ENCODE measurements around the gene DGKG.

Gene DGKG

GRCh38 chr3:186367631-186368030, 5.6 kb upstream of the DGKG start:
- H3K4me3 ChIP-seq (ENCODE audit: low read length in 2 of 2), result no peak overlapping the region
- no peaks in the 10 kb centered on the region for H3K9me3 ChIP-seq (ENCODE audit: control insufficient read depth in 2 of 2, low read length in 2 of 2)
- no peak overlapping the region for H3K27ac ChIP-seq (ENCODE audit: low read depth in 2 of 2, low read length in 2 of 2)
- H3K9ac ChIP-seq (ENCODE audit: low read depth in 1 of 2, low read length in 2 of 2), result no peak overlapping the region
- H3K36me3 ChIP-seq (ENCODE audit: control insufficient read depth in 2 of 2, insufficient read depth in 2 of 2, low read length in 2 of 2), result no peaks in the 10 kb centered on the region
- peaks cover 12 to 29% of the 10 kb centered on the region in 2 donors for H3K27me3 ChIP-seq (ENCODE audit: control insufficient read depth in 2 of 2, insufficient read depth in 2 of 2, low read length in 2 of 2)
- H3K4me1 ChIP-seq (ENCODE audit: control insufficient read depth in 2 of 2, insufficient read depth in 2 of 2, low read length in 2 of 2), result peaks cover 0 to 5% of the 10 kb centered on the region in 2 donors

DNA sequence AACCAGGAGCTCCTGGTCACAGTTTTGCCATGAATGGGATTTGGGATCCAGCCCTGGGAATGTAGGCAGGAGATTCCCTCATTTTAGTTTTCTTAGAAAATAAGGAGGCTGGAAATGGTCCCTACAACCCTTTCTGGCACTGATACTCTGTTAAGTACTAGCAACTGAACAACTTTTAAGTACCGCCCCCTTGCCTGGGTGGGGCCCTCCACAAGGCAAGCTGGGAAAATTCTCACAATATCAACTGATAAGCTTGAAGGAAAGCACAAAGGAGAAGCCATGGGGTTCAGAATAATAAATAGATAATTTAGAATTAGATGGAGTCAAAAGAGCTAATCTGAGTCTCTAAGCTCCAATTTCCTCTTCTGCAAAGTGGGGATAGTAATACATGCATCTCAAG, 4.2 kb upstream of the DGKG start:
- no peaks in the 10 kb centered on the region for H3K36me3 ChIP-seq (ENCODE audit: control insufficient read depth in 2 of 2, insufficient read depth in 2 of 2, low read length in 2 of 2)
- peaks cover 26 to 41% of the 10 kb centered on the region in 2 donors for H3K27me3 ChIP-seq (ENCODE audit: control insufficient read depth in 2 of 2, insufficient read depth in 2 of 2, low read length in 2 of 2)
- H3K27ac ChIP-seq (ENCODE audit: low read depth in 2 of 2, low read length in 2 of 2), result no peak overlapping the region
- no peak overlapping the region for H3K9ac ChIP-seq (ENCODE audit: low read depth in 1 of 2, low read length in 2 of 2)
- no peaks in the 10 kb centered on the region for H3K9me3 ChIP-seq (ENCODE audit: control insufficient read depth in 2 of 2, low read length in 2 of 2)
- peaks cover 0 to 10% of the 10 kb centered on the region in 2 donors for H3K4me1 ChIP-seq (ENCODE audit: control insufficient read depth in 2 of 2, insufficient read depth in 2 of 2, low read length in 2 of 2)
- H3K4me3 ChIP-seq (ENCODE audit: low read length in 2 of 2), result no peak overlapping the region

- Histone ChIP-seq H3K9me3 (ENCODE audit: control insufficient read depth in 2 of 2, low read length in 2 of 2) (no peaks in the 10 kb centered on the region), H3K36me3 (ENCODE audit: control insufficient read depth in 2 of 2, insufficient read depth in 2 of 2, low read length in 2 of 2) (no peaks in the 10 kb centered on the region), H3K9ac (ENCODE audit: low read depth in 1 of 2, low read length in 2 of 2) (no peak overlapping the region), H3K27ac (ENCODE audit: low read depth in 2 of 2, low read length in 2 of 2) (no peak overlapping the region), H3K27me3 (ENCODE audit: control insufficient read depth in 2 of 2, insufficient read depth in 2 of 2, low read length in 2 of 2) (peaks cover 34 to 45% of the 10 kb centered on the region in 2 donors), H3K4me3 (ENCODE audit: low read length in 2 of 2) (no peak overlapping the region), H3K4me1 (ENCODE audit: control insufficient read depth in 2 of 2, insufficient read depth in 2 of 2, low read length in 2 of 2) (peaks cover 0 to 10% of the 10 kb centered on the region in 2 donors)
These were observed 3.4 kb upstream of the DGKG start for GRCh38 chr3:186365202-186365974.

DNA sequence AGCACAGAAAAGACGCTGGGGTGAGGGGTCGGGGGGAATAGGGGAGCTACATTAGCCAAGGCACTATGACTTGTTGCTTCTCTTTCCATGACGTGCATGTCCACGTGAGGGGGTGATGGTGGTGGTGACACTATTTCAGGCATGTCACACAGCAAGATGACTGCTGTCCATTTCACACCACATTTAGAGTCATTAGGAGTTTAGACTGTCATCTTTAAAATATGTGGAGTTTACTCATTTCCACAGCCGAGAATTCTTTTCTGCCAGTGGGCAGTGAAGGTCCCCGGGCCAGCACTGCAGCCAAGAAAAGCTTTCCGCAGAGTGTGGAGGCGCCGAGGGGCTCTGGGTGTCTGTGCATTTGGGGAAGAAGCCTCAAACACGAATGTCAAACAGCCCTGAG, 954 bp upstream of the DGKG start:
- no peaks in the 10 kb centered on the region for H3K36me3 ChIP-seq (ENCODE audit: control insufficient read depth in 2 of 2, insufficient read depth in 2 of 2, low read length in 2 of 2)
- H3K27ac ChIP-seq (ENCODE audit: low read depth in 2 of 2, low read length in 2 of 2), result no peak overlapping the region
- peaks cover 37 to 44% of the 10 kb centered on the region in 2 donors for H3K27me3 ChIP-seq (ENCODE audit: control insufficient read depth in 2 of 2, insufficient read depth in 2 of 2, low read length in 2 of 2)
- no peak overlapping the region for H3K4me3 ChIP-seq (ENCODE audit: low read length in 2 of 2)
- H3K9me3 ChIP-seq (ENCODE audit: control insufficient read depth in 2 of 2, low read length in 2 of 2), result no peaks in the 10 kb centered on the region
- no peak overlapping the region for H3K9ac ChIP-seq (ENCODE audit: low read depth in 1 of 2, low read length in 2 of 2)
- H3K4me1 ChIP-seq (ENCODE audit: control insufficient read depth in 2 of 2, insufficient read depth in 2 of 2, low read length in 2 of 2), result peaks cover 0 to 5% of the 10 kb centered on the region in 2 donors

DNA sequence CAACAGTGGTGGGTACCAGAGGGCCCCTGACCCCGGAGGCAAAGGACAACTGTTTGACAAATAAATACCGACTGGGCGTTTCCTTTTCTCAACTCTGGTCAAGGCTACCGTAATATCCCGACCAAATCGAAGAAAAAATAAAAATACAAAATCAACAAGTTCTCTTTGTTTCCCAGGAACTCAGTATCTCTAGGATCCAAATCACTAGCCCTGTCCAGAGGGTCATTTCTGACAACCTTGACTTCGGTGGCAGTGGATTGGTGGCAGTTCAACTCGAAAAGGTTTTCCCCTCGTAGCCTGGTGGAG, 456 bp upstream of the DGKG start:
- Histone ChIP-seq H3K36me3 (ENCODE audit: control insufficient read depth in 2 of 2, insufficient read depth in 2 of 2, low read length in 2 of 2) (no peaks in the 10 kb centered on the region), H3K4me1 (ENCODE audit: control insufficient read depth in 2 of 2, insufficient read depth in 2 of 2, low read length in 2 of 2) (peaks cover 0 to 5% of the 10 kb centered on the region in 2 donors), H3K27ac (ENCODE audit: low read depth in 2 of 2, low read length in 2 of 2) (no peak overlapping the region), H3K4me3 (ENCODE audit: low read length in 2 of 2) (peak overlapping the region; percentile 47 to 64), H3K9me3 (ENCODE audit: control insufficient read depth in 2 of 2, low read length in 2 of 2) (no peaks in the 10 kb centered on the region), H3K27me3 (ENCODE audit: control insufficient read depth in 2 of 2, insufficient read depth in 2 of 2, low read length in 2 of 2) (peaks cover 37 to 43% of the 10 kb centered on the region in 2 donors), H3K9ac (ENCODE audit: low read depth in 1 of 2, low read length in 2 of 2) (no peak overlapping the region)

DNA sequence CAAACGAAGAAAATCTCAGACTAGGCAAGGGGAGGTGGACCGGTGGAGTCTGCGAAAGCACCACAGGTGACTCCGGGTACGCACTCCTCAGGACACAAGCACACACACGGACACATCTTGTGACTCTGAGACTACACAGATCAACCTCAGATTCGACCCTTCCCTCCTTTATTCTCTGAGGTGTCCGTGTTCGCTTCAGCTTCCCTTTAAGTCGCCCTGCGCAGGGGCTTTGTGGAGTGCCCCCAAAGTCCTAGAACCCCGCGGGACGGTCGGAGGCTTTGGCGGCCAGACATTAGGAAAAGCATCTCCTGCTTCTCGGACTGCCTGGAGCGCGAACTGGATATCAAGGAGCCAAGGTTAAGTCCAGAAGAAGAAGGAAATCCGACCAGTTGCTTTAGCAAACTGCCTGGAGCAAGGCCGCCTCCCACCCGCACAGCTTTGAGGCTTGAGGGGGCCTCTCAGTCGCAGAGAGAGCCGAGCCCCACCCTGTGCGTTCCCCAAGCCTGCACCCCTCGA, 730 bp downstream of the DGKG start:
- no peak overlapping the region for H3K27ac ChIP-seq (ENCODE audit: low read depth in 2 of 2, low read length in 2 of 2)
- H3K4me3 ChIP-seq (ENCODE audit: low read length in 2 of 2), result peak overlapping the region; percentile 47 to 64
- no peak overlapping the region for H3K9ac ChIP-seq (ENCODE audit: low read depth in 1 of 2, low read length in 2 of 2)
- no peaks in the 10 kb centered on the region for H3K9me3 ChIP-seq (ENCODE audit: control insufficient read depth in 2 of 2, low read length in 2 of 2)
- H3K36me3 ChIP-seq (ENCODE audit: control insufficient read depth in 2 of 2, insufficient read depth in 2 of 2, low read length in 2 of 2), result no peaks in the 10 kb centered on the region
- peaks cover 0 to 5% of the 10 kb centered on the region in 2 donors for H3K4me1 ChIP-seq (ENCODE audit: control insufficient read depth in 2 of 2, insufficient read depth in 2 of 2, low read length in 2 of 2)
- peaks cover 37 to 38% of the 10 kb centered on the region in 2 donors for H3K27me3 ChIP-seq (ENCODE audit: control insufficient read depth in 2 of 2, insufficient read depth in 2 of 2, low read length in 2 of 2)

GRCh38 chr3:186360779-186361178, 1.3 kb downstream of the DGKG start:
- Histone ChIP-seq H3K27me3 (ENCODE audit: control insufficient read depth in 2 of 2, insufficient read depth in 2 of 2, low read length in 2 of 2) (peaks cover 34 to 38% of the 10 kb centered on the region in 2 donors), H3K9ac (ENCODE audit: low read depth in 1 of 2, low read length in 2 of 2) (no peak overlapping the region), H3K27ac (ENCODE audit: low read depth in 2 of 2, low read length in 2 of 2) (no peak overlapping the region), H3K36me3 (ENCODE audit: control insufficient read depth in 2 of 2, insufficient read depth in 2 of 2, low read length in 2 of 2) (no peaks in the 10 kb centered on the region), H3K4me3 (ENCODE audit: low read length in 2 of 2) (peak overlapping the region; percentile 47 to 64), H3K9me3 (ENCODE audit: control insufficient read depth in 2 of 2, low read length in 2 of 2) (no peaks in the 10 kb centered on the region), H3K4me1 (ENCODE audit: control insufficient read depth in 2 of 2, insufficient read depth in 2 of 2, low read length in 2 of 2) (peaks cover 0 to 5% of the 10 kb centered on the region in 2 donors)

DNA sequence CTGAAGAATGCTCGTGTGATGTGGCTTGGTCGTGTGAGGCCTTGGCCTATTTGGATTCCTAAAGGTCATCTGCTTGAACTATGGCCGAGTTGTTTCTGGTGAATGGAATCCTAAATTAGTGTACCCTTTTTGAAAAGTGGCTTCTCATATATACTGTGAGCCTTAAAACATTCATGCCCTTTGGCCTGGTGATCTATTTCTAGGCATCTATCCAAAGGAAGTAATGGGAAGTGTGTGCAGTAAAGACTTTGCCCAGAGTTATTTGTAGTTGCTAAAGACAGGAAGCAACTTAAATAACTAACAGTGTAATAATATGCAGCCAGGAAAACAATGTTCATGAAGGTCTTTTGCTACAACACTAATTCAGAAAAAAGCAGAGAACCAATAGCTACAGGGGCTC, 3.0 kb downstream of the DGKG start:
- Histone ChIP-seq H3K27me3 (ENCODE audit: control insufficient read depth in 2 of 2, insufficient read depth in 2 of 2, low read length in 2 of 2) (peaks cover 29 to 31% of the 10 kb centered on the region in 2 donors), H3K9ac (ENCODE audit: low read depth in 1 of 2, low read length in 2 of 2) (no peak overlapping the region), H3K4me1 (ENCODE audit: control insufficient read depth in 2 of 2, insufficient read depth in 2 of 2, low read length in 2 of 2) (peaks cover 0 to 5% of the 10 kb centered on the region in 2 donors), H3K4me3 (ENCODE audit: low read length in 2 of 2) (no peak overlapping the region), H3K27ac (ENCODE audit: low read depth in 2 of 2, low read length in 2 of 2) (no peak overlapping the region), H3K36me3 (ENCODE audit: control insufficient read depth in 2 of 2, insufficient read depth in 2 of 2, low read length in 2 of 2) (no peaks in the 10 kb centered on the region), H3K9me3 (ENCODE audit: control insufficient read depth in 2 of 2, low read length in 2 of 2) (no peaks in the 10 kb centered on the region)

GRCh38 chr3:186356152-186356551, 5.9 kb downstream of the DGKG start:
- Histone ChIP-seq H3K36me3 (ENCODE audit: control insufficient read depth in 2 of 2, insufficient read depth in 2 of 2, low read length in 2 of 2) (no peaks in the 10 kb centered on the region), H3K4me1 (ENCODE audit: control insufficient read depth in 2 of 2, insufficient read depth in 2 of 2, low read length in 2 of 2) (no peaks in the 10 kb centered on the region), H3K4me3 (ENCODE audit: low read length in 2 of 2) (no peak overlapping the region), H3K9me3 (ENCODE audit: control insufficient read depth in 2 of 2, low read length in 2 of 2) (no peaks in the 10 kb centered on the region), H3K9ac (ENCODE audit: low read depth in 1 of 2, low read length in 2 of 2) (no peak overlapping the region), H3K27ac (ENCODE audit: low read depth in 2 of 2, low read length in 2 of 2) (no peak overlapping the region), H3K27me3 (ENCODE audit: control insufficient read depth in 2 of 2, insufficient read depth in 2 of 2, low read length in 2 of 2) (peaks cover 4 to 13% of the 10 kb centered on the region in 2 donors)

GRCh38 chr3:186354100-186354499, 7.9 kb downstream of the DGKG start:
- Histone ChIP-seq H3K4me3 (ENCODE audit: low read length in 2 of 2) (no peak overlapping the region), H3K9me3 (ENCODE audit: control insufficient read depth in 2 of 2, low read length in 2 of 2) (no peaks in the 10 kb centered on the region), H3K9ac (ENCODE audit: low read depth in 1 of 2, low read length in 2 of 2) (no peak overlapping the region), H3K27ac (ENCODE audit: low read depth in 2 of 2, low read length in 2 of 2) (no peak overlapping the region), H3K36me3 (ENCODE audit: control insufficient read depth in 2 of 2, insufficient read depth in 2 of 2, low read length in 2 of 2) (no peaks in the 10 kb centered on the region), H3K27me3 (ENCODE audit: control insufficient read depth in 2 of 2, insufficient read depth in 2 of 2, low read length in 2 of 2) (peaks cover 0 to 2% of the 10 kb centered on the region in 2 donors), H3K4me1 (ENCODE audit: control insufficient read depth in 2 of 2, insufficient read depth in 2 of 2, low read length in 2 of 2) (no peaks in the 10 kb centered on the region)
